Glomerular visceral epithelial cell (primary cell): Measurements from ENCODE around the gene LAMA1.
"Not testable (repeated sequence)": the region's sequence is repeated elsewhere in the genome, so short reads cannot be mapped to it uniquely, and the experiment has no call there.

Experiments
- DNase-seq: peaks from one replicate; pipeline ENCODE4 v3.0.0-alpha.2; 2016; ENCODE audit errors: extremely low spot score

Gene LAMA1

DNA sequence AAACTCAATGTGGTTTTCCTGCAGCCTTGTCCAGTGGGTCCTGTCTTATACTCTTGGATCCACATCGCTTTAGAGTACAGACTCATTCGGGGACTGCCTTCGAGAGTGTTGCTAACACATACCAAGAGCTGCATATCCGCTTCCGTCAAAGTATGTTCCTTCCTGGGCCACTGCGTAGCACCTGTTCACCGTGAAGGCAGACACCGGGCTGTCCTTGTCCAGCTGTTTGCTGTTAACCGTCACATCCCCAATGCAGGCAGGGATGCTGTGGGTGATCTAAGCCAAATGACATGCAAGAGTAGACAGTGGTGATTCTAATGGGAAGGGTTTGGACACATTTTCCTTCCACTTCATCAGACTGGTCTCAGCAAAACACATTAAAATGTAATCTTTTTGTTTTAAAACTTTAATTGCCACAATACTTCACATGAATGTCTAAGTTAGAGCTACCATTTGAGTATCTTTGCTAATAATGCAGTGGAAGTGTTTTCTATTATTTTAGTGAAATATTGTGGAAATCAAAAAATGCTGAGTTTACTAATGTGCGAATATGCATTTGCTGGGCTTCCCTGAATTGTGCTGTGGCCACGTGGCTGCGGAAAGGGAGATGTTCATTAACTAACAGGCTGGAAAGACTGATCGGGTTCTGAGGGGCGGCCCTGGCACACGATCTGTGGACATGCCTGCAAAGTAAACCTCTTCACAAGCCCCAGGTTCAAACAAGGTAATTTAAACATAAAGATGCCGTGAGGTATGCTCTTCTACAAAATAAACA lies 169.1 kb downstream of the LAMA1 start:
- DNase-seq: no peak

DNA sequence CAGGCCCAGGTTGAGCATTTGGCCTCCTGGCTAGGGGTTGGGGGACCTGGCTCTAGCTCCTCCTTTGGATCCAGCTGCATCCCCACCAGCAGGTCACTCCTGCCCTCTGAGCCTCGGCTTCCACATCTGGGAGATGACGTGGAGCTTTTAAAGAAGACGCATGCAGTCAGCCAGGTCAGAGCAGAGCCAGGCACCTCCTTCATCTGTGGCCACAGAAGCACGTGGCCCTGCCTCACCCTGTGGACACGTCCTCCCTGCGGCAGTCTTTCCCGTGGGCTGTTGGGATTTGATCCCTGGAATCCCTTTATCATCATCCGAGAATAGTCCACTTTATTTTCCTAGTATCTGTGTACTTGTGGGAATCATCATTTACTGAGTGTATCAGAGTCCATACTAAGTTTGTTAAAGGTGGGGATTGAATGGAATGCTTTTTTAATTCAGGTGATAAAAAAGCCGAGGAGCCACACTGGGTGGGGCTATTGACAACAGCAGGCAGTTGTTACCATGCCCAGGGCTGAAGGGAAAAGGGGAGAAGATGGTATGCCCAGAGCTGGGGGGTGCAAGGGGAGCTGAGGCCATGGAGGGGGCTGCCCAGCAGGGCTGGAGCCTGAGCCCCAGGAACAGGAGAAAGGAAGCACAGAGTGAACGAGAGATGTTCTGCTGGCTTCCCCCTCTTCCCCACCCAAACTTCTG lies 170.1 kb downstream of the LAMA1 start:
- DNase-seq: no peak

DNA sequence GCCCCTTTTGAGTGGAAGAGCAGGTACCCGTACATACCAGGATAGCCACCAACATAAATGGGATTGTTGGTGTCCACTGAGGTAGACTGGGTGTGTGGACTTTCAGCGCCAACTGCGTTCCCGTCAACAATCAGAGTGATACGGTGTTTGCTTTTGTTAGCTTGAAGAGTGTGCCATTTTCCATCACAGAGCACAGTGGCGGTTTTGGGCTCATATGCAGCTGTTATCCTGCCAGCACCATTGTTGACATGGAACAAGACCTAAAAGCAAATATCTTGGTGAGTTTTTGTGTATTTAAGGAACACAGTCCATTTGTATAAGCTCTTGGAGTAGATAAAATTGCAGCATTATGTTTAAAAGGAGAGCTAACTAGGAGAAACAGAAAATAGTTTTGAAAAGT lies 174.5 kb downstream of the LAMA1 start:
- DNase-seq: no peak

GRCh38 chr18:6942742-6943141 lies 174.9 kb downstream of the LAMA1 start:
- no peak for DNase-seq

- no peak for DNase-seq
Observed at GRCh38 chr18:6941996-6942395, 175.6 kb downstream of the LAMA1 start.

DNA sequence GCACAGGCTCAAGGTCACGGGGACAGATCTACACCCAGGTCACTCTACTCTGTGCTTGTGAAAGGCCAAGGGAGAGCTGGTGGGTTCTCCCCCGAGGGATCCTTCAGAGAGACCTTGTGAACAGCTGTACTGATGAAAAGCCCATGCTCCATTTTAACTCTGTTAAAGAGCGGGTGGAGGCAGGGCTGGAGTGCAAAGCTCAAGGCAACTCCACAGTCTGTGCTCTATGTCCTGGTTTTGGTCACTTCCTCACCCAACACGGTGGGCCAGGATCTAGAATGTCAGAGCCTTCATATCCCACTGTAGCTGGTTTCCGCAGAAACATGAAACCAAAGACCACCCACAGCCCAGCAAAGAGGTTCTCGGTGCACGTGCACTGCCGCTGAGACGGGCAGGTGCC lies 177.1 kb downstream of the LAMA1 start:
- no peak for DNase-seq

DNA sequence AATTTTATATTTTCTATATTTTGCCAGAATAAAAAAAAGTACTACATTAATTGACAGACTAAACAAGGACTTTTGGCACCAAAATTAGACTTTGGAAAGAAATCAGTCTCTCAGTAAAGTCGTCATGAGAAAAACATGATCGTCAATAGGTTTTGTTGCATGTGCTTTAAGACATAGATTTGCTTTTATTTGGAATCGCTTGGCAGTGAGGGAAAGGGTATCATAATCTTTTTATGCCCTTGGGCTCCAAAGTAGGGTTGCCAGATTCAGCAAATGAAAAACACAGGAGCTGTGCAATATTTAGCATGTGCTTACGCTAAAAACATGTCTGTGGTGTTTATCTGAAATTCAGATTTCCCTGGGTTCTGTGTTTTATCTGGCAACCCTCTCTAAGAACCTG lies 177.6 kb downstream of the LAMA1 start:
- no peak for DNase-seq

DNA sequence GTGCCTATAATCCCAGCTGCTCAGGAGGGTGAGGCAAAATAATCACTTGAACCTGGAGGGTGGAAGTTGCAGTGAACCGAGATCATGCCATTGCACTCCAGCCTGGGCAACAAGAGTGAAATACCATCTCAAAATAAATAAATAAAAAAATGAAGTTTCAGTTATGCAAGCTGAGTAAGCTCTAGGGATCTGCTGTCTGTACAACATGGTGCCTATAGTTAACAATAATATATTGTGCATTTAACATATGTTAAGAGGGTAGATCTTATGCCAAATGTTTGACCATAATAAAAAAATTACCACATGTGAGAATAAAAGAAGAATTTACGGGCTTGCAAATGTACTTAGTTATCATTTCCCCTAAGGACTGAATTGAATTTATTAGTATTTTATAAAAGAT lies 179.2 kb downstream of the LAMA1 start:
- DNase-seq: not testable (repeated sequence)

GRCh38 chr18:6938003-6938402 lies 179.6 kb downstream of the LAMA1 start:
- DNase-seq: no peak

GRCh38 chr18:6934859-6935258 lies 182.7 kb downstream of the LAMA1 start:
- no peak for DNase-seq

DNA sequence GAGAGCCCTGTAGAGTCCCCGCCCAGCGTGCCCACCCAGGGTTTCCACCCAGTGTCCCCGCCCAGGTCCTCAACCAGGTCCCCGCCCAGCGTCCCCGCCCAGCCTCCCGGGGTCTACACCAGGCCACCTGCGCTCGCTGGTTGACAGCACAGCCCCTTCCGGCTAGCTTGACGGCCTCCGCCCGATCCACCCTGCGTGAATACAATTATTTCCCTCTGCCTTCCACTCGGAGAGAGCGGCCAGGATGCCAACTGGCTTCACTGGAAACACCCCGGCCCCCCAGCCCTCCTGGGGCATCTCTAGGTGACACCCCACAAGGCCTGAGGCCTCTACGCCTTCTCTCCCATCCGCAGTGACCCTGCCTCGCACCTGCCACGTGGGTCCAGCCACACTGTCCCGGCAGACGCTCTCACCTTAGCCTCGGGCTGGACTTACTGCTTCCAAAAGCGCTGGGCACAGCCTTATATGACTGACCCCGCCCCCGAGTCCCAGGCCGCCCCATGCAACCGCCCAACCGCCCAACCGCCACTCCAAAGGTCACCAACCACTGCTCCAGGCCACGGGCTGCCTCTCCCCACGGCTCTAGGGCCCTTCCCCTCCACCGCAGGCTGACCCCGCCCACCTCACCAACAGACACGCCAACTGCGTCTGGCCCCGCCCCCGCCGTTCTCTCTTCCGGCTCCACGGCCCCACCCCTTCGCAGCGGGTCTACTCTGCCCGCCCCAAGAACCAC lies 188.1 kb downstream of the LAMA1 start:
- no peak for DNase-seq

GRCh38 chr18:6928359-6928758 lies 189.2 kb downstream of the LAMA1 start:
- DNase-seq: no peak

- no peak for DNase-seq
Observed at GRCh38 chr18:6927153-6927552, 190.4 kb downstream of the LAMA1 start.

DNA sequence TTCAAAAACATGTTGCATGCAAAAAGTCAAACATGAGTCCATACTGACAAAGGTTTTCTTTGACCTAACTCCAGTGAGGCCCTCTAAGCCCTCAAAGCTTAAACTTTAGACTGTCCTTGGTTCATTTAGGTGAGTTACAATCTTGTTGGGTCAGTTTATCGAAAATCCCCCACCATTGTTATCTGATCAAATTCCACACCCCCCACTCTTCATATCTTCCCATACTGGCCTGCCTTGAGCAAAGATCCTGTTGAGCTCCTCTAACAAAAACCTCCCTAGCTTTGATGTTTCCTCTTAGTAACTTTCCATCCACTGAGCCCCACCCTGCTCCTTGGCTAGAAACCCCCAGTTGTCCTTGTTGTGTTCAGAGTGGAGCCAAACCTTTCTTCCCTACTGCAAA lies 194.4 kb downstream of the LAMA1 start:
- DNase-seq: no peak

DNA sequence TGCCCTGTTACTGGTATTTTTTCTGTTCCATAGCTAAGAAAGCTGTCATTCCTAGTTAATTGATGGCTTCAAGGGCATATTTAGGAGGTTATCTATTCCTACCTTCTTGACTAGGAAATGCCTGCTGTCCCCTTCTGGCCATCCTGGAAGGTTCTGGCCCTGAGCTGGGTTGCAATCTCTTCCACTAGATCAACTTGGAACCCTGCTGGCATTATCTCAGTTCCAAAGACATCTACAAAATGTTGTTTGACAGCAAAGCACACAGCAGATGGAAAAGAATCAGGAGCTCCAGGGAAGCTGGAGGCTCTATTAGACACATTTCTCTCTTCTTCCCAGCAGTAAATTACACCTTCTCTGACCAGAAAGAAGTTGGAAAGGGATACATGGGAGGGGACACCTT lies 196.0 kb downstream of the LAMA1 start:
- DNase-seq: no peak

DNA sequence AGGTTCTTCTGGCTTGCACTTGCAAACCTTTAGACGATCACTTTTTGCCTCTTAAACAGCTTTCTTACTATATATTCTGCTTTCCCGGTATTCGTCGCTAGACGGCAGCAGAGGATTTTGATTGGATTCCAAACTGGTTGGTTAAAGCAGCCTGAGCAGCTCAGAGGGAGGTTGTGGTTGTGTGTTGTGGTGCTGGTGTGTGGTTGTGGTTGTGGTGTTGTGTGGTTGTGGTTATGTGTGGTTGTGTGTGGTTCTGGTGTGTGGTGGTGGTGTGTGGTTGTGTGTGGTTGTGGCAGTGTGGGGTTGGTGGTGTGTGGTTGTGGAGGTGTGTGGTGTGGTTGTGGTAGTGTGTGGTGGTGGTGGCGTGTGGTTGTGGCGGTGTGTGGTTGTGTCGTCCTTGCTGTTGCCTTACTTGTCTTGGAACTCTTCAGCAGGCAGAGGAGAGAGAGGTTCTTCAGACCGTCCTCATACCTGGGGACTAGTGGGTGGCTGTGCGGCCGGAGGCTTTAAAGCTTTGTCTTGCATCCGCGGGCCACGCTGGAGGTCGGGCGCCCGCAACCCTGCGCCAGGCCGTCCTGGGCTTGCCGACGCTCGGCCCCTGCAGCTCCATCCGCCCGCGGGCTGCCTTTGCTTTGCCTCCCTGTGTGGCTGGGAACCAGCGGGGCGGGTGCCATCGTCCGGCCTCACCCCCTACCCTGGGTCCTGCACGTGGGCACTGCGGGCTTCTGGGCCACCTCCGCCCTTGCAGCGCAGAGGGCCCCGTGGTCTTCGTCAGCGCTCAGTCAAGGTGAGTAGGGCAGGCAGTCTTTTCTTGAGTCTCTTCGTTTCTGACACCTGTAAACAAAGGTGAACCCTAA lies 197.3 kb downstream of the LAMA1 start:
- DNase-seq: peak; percentile 53

- DNase-seq: peak; percentile 40
Observed at GRCh38 chr18:6917072-6917471, 200.5 kb downstream of the LAMA1 start.

- DNase-seq: no peak
Observed at GRCh38 chr18:6901286-6901926, 216.2 kb downstream of the LAMA1 start.

- no peak for DNase-seq
Observed at GRCh38 chr18:6891788-6892187, 225.8 kb downstream of the LAMA1 start.
